ENCODE data around the gene BUB1. TPM values are rescaled to one million over a fixed set of nuclear protein-coding genes. Genes with fewer than 3 reads are reported as not detected.

The BUB1 gene
- total RNA-seq = 36.7 and 68.6 TPM in 2 replicates

GRCh38 chr2:110677530-110678456 is at the start of gene BUB1:
BUB1 (minus strand) TSS chr2:110678063; CDS start chr2:110677995, 68 bp downstream.

Other genes starting within 250 kb of the BUB1 start
- gene LIMS4, start 205.2 kb downstream of the BUB1 start, total RNA-seq = 1.5 and 3.9 TPM in 2 replicates
- 20.9 and 32.8 TPM in 2 replicates for gene RGPD6, start 100.8 kb downstream of the BUB1 start, total RNA-seq
- not detected in 2 replicates for gene ACOXL, start 54.5 kb upstream of the BUB1 start, total RNA-seq

Measured in subcutaneous preadipocyte (primary cell).